ENCODE measurements around the gene CD37. TPM values are rescaled to one million over a fixed set of nuclear protein-coding genes. Genes with fewer than 3 reads are reported as not detected.

The CD37 gene
- total and polyA plus RNA-seq, 10 of the 15 experiments (the other 5 are each of a cell fraction or from before 2014, with no cell fraction given): 34.1 to 359 (median 108) TPM

- TF ChIP-seq SPI1 (IDR thresholded peaks at IDR 0.05; ENCODE audit: borderline replicate concordance, insufficient read depth, low read depth, low read length): peak; percentile 84
- 0 out of 2 replicates have a peak, but pooled peaks have one; percentile 25 for TF ChIP-seq CHD1 (IDR thresholded peaks at IDR 0.05; ENCODE audit: low read depth, low read length)
- peak; percentile 16 for TF ChIP-seq MEF2B (IDR thresholded peaks at IDR 0.05; ENCODE audit: partially characterized antibody, poor library complexity, severe bottlenecking)
- TF ChIP-seq HDAC6 (IDR thresholded peaks at IDR 0.05; ENCODE audit: unreplicated experiment): no peak
- peak; percentile 82; the same call in 1 of the 2 replicates for TF ChIP-seq TAF1 (IDR thresholded peaks at IDR 0.05; ENCODE audit: borderline replicate concordance, low read depth, low read length)
- 0 out of 2 replicates have a peak, but pooled peaks have one; percentile 7 for TF ChIP-seq CHD2 (IDR thresholded peaks at IDR 0.05; ENCODE audit: borderline replicate concordance, low read depth, low read length)
- TF ChIP-seq CBX5 (IDR thresholded peaks at IDR 0.05; ENCODE audit: low read depth): no peak
- no peak for TF ChIP-seq CTCF (IDR thresholded peaks at IDR 0.05 in 2 of 3, conservative IDR thresholded peaks at IDR 0.05 in 1 of 3; ENCODE audit: control insufficient read depth in 2 of 3, extremely low read depth in 1 of 3, insufficient read depth in 1 of 3, low read depth in 3 of 3, low read length in 3 of 3)
- TF ChIP-seq POU2F2 (IDR thresholded peaks at IDR 0.05; ENCODE audit: borderline replicate concordance, low read depth, low read length): 0 out of 3 replicates have a peak, but pooled peaks have one; percentile 63
- TF ChIP-seq ZNF592 (IDR thresholded peaks at IDR 0.05): no peak
- peak; percentile 69 for TF ChIP-seq NR2F1 (conservative IDR thresholded peaks at IDR 0.05)
- peak; percentile 8; the same call in 1 of the 2 replicates for TF ChIP-seq PKNOX1 (IDR thresholded peaks at IDR 0.05)
- TF ChIP-seq ZNF207 (IDR thresholded peaks at IDR 0.05; ENCODE audit: borderline replicate concordance): no peak
- TF ChIP-seq EZH2 (IDR thresholded peaks at IDR 0.05; ENCODE audit: borderline replicate concordance, control insufficient read depth, low read depth, low read length): no peak
- peak; percentile 38; the same call in 1 of the 2 replicates for TF ChIP-seq MLLT1 (IDR thresholded peaks at IDR 0.05)
- TF ChIP-seq HCFC1 (IDR thresholded peaks at IDR 0.05; ENCODE audit: low read length): no peak
- no peak; the same call in 1 of the 2 replicates for TF ChIP-seq ELK1 (IDR thresholded peaks at IDR 0.05; ENCODE audit: low read depth, low read length)
- 0 out of 2 replicates have a peak, but pooled peaks have one; percentile 32 for TF ChIP-seq CREM (IDR thresholded peaks at IDR 0.05; ENCODE audit: low read depth)
- 0 out of 2 replicates have a peak, but pooled peaks have one; percentile 53 for TF ChIP-seq DPF2 (IDR thresholded peaks at IDR 0.05)
Measured at GRCh38 chr19:49335071-49335783, at the start of gene CD37 (continued).

Data from GM12878 (cell line).